GM19455 (cell line): ENCODE measurements around the gene FAM219A.

Source experiments
- ATAC-seq: cut with Tn5 transposase; IDR thresholded peaks from one replicate; pipeline ENCODE4 v1.9.1; 2021; ENCODE audit not compliant: unreplicated experiment

Gene FAM219A, protein sequence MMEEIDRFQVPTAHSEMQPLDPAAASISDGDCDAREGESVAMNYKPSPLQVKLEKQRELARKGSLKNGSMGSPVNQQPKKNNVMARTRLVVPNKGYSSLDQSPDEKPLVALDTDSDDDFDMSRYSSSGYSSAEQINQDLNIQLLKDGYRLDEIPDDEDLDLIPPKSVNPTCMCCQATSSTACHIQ

DNA sequence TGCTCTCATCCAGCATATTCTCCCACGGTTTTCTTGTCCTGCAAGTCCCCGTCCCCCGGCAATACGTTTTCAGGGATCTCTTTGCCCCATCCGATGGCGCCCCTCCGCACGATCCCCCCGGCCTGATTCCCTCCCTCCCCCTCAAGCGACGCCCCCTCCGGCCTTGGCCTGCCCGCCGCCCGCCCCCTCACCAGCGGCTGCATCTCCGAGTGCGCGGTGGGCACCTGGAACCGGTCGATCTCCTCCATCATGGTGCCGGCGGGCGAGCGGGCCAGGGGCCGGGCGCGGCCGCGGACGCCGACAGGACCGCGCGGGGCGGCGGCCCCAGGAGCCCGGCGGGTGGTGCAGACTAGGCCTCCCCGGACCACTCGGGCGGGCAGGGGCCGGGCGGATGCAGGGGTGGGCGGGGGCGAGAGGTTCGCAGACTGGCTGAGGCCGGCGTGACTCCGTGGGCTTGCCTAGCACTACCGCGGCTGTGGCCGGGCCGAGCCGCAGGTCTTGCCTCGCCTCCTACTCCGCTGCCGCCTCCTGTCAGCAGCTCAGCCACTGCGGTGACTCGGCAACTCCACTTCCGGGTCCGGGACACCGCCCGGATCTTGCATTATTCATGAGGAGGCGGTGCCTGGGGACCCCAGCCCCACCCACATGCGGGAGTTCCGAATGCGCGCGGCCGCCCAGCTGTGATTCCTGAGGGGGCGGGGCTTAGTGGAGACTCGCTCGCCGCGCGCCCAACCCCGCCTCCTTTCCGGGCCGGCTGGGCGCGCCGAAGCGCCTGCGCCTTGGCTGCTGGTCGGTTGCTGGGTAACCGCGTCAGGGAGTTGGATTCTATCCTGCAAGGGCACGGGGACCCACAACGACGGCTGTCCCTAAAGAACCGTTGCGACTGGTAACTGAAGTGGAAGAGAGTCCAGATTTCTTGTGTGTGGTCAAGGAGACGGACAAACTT is at the start of gene FAM219A, which contains the start of gene DNAI1:
Gene FAM219A (minus strand): TSS at position 558 of the 946 bp plus-strand sequence. CDS start 307 bp downstream, at position 251.
Gene DNAI1 (plus strand): TSS at position 793 of the 946 bp plus-strand sequence. CDS start 201 bp downstream, outside the sequence.
- peak; percentile 98 for ATAC-seq

DNA sequence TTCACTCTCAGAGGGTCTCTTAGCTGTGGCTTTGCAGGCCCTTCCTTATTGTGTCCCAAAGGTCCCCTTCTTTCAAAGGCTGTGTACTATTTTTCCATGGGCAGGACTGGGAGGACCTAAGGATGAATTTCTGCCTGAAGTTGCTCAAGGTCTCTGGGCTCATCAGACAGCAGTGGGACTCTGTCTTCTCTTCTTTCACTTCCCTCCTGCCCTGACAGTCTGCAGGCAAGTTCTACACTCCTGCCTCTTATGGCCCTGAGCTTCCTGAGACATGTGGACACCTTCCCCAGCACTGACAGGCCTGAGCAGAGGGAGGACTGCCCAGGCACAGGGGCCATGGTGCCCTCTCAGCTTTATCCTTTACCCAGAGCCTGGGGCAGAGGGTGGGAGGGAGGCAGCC is 49.6 kb upstream of the FAM219A start:
- ATAC-seq, result no peak

DNA sequence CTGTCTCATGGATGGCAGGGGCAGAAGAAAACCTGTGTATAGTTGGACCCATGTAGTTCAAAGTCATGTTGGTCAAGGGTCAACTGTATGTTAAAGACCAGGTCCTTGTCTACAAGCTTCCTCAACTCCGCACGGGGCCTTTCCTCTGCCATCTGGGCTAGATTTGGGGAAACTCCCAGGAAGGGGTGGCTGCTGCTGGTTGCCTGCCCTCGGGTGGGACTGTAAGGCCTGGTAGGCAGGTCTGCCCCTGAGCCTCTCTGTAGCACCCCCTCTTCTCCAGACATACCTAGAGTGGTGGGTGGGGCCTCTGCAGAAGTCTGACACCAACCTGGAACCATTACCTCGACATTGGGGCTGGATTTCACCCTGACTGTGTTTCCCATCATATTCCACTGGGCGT is 49.2 kb upstream of the FAM219A start:
- ATAC-seq, result no peak

DNA sequence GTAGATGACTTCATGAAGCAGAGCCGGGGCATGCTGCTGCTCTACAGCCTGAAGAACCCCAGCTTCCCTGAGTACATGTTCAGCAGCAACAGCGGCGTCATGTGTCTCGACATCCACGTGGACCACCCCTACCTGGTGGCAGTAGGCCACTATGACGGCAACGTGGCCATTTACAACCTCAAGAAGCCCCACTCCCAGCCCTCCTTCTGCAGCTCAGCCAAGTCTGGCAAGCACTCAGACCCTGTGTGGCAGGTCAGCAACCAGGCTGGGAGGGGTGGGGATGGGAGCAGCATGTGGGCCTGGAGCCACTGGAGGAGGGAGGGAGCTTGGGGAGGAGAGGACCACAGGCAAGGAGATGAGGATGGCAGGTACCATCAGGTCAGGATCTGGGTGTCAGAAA is 48.3 kb upstream of the FAM219A start:
- no peak for ATAC-seq

DNA sequence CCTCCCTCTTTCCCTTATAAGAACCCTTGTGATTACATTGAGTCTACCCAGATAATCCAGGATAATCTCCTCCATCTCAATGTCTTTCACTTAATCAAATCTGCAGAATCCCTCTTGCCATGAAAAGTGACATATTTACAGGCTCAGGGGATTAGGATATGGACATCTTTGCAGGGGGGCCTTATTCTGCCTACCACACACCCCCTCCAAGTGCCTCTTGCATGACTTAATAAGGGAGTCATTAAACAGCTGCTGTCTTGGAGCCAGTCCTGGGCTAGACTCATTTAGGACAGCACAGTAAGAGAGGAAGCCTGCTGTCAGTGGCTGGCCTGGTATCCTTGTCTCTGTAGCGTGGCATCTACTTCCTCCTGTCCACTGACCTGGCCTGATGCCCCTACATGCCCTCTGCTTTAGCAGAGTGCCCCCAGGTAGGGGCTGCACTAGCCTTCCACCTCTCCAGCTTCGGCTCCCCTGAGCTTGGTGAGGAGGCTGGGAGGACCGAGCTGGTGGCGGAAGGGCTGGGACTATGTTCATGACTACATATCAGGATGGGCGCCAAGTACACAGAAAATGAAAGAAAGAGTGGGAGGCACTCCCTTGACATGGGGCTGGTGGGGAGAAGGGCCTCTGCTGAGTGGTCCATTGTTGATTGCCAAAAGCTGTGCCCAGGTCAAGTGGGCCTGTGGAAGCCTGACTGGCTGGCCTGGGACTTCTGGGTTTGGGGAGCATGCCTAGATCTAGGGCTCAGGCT is 47.2 kb upstream of the FAM219A start:
- no peak for ATAC-seq

DNA sequence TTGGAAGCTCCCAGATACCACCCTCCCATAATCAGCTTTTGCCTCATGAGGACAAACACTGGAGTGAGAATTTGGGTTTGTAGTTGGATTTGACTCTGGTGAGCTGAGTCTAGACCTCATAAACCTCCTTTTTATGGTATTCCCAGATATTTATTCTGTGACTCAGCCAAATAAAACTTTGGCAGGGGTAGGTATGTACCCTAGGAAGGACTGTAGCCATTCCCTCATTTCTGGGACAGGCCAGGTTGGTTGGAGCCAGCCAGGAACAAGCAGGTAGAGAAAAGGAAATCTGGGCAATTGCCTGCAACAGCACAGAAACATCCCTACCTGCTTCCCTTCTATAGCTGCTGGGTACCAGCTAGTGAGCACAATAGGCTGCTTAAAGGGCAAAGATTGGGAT is 45.0 kb upstream of the FAM219A start:
- ATAC-seq, result no peak

DNA sequence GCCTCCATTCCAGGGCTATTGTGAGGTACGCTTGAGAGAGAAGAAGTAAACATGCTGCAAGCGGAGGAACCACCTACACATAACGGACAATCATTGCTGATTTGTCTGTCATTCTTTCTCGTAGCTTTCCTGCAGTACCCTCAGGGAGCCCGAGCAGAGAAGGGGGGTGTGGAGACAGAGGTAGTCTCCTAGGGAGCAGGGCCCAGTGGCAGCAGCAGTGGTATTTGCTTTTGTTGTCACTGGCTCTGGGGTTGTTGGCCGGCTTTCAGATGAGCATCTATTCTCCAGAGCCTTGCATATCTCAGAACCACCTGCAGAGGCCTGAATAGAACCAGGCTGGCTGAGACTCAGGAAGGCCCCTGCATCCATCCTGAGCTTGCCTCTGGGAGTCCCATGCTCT is 44.5 kb upstream of the FAM219A start:
- ATAC-seq, result no peak

DNA sequence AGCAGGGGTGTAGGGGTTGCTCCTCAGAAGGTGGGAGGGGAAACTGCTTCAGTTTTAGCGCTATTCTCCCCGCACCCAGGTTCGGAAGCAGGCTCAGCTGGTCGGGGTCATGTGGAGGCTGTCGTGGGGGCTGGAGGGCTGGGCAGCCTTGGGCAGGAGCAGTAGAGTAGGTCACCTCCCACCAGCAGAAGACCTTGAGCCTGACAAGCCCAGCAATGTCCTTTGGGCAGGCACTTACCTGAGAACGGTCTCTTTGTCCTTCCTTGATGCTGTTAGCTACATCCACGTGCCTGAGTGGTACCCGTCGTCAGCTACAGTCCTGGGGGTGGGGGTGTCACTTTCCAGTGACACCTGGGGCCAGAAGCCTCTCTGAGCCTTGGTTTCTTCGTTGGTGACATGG is 44.1 kb upstream of the FAM219A start:
- ATAC-seq, result no peak

DNA sequence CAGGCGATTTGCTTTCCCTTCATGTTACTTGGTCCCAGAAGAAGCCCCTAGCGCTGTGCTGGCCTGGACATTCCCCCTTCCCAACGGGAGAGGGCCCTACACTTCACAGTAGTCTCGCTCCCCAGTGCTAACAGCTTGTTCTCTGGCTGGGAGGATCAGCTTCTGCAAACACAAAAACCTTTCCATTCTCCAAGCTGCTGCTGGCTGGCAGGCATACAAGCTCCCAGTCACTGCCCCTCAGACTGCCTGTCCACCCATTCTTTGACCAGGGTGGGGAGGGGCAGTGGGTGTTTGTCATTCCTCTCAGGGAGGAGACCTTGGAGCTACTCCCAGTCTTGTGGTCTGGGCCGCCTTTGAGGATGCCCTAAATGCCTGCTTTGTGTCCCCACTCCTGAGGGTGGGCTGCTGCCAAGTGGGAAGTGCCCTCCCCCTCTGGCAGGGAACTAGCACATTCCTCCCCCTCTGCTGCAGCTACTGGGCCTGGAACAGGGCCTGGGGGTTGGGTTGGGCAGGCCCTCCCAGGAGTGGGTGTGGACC is 43.6 kb upstream of the FAM219A start:
- no peak for ATAC-seq

DNA sequence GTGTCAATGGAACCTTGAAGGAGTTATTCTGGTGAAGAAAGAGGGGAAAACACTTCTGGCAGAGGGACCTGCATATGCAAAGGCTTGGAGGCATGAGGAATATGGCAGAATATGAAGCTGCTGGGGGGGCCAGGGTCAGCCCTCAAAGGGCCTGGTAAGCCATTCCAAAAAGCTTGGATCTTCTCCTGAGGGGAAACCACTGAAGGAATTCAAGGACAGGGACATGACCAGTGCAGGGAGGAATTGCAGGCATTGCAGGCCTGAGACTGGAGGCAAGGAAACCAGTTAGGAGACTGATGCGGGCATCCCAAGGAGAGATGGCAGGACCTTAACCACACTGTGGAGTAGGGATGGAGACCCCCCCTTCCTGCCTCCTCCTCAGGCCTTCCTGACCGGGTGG is 43.0 kb upstream of the FAM219A start:
- ATAC-seq, result no peak

DNA sequence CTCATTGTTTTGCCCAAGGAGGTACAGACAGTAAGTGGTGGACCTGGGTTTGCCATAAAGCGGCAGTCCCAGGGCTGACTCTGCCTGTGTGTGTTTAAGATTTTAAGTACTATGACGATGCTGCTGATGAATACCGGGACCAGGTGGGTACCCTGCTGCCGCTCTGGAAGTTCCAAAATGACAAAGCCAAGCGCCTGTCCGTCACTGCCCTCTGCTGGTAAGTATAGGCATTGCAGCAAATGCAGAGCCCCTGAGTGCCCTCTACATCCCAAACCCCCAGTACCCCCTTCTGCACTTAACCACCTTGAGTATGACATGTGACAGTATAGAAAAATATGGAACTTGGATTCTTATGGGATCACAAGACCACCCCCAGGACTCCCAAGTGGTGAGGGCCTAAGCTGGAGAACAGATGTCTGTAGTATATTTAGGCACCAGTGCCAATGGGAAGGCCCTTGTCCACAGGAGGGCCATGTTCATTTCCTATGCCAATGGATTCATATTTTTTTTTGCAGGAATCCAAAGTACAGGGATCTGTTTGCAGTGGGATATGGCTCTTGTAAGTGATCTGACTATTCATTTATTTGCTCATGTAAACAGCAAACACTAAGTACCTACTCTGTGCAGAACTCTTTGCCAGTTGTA is 42.4 kb upstream of the FAM219A start:
- ATAC-seq, result no peak

DNA sequence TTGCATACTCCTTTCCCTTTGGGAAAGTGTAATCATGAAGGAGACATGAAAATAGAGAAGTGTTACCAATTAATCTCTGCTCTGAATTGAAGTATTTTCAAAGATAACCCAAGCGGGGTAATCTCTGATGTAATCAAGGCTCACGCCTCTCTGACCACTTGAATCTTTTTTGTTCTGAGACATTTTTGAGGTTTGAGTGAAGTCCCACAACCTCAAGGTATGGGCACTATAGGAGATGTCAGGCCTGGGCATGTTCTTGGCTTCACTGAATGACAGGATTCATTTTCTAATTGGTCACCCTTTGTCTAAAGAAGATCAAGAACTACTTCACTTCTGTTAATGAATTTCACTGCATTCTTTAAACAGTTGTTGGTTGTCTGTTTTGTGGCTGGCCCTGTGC is 40.7 kb upstream of the FAM219A start:
- no peak for ATAC-seq

DNA sequence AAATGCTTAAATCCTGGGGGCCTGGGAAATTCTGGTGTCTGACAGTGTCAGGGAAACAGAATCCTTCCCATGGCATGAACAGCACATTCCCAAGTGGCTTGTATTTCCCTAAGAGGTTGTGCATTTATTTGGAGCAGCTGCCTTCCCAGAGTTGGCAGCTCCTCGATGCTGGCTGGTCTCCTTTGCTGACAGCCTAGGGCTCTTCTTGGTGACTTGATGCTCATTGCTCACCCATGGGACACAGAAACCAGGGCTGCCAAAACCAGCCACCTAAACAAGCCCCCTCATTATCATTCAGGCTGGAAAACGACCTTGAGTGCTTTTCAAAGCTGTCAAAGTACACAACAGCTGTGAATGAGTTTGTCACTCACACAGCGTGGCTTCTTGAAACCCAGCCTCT is 40.2 kb upstream of the FAM219A start:
- no peak for ATAC-seq

DNA sequence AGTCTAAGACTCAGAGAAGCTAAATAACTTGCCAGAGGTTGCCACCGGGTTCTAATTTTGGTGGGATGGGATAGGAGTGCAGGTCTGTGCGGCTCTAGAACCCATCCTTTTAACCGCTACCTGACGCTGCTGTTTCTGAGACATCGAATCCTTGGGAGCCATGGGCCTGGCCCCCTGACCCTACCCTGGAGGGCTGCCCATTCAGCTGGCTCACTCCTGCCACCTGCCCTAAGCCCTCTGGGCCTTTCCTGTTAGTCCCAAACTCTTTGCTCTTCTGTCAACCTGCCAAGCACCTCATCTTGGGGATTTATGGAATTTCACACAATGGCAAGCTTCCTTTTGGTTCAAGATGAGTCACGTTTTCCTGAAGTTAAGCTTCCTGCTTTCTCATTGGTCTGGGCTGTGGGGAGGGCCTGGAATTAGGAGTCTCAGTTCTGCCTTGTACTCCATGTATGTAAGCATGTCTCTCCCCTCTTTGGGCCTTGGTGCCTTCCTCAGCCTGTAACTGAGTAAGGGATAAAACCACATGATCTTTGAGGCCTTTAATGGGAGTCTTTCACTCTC is 37.9 kb upstream of the FAM219A start:
- ATAC-seq, result no peak

DNA sequence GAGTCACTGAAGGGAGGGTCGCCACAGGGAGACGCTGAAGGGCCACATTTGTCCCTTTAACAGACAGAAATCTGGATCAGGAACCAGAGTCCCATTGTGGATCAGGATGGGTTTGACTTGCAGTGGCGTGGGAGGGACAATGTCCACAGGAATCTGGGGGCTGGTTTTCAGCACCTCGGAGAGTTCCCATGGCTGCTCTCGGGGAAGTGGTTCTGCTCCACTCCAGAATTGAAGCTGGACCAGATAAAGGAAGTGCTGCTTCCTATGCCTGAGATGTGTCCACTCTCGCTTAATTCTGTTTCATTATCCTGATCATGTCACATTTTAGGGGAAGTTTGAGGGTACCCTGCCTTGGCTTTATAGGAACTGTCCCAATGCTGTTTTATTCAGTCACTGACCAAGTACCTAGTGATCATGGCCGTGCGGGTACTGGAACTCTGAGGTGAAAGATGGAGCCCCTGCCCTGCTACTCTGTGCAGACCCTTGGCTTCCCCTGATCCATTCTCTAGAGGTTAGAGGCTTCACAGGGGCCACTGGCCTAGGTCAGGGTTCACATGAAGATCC is 35.7 kb upstream of the FAM219A start:
- no peak for ATAC-seq

DNA sequence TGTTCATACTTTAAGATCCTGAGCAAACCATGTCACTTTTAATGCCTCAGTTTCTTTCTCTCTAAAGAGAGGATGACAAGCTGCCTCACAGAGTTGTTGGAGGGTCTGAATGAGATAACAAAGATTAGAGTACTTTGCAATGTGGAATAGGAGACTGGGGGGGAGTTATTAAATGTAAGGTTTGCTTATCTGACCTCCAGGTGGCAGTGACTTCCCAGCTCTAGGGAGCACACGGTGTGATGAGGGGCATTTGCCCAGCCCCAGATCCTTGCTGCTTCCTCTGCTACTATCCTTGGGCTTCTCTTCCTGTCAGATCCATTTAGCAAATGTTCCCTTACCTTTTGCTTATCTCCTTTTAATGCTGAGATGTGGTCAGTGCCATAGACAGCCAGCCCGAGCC is 33.7 kb upstream of the FAM219A start:
- no peak for ATAC-seq

DNA sequence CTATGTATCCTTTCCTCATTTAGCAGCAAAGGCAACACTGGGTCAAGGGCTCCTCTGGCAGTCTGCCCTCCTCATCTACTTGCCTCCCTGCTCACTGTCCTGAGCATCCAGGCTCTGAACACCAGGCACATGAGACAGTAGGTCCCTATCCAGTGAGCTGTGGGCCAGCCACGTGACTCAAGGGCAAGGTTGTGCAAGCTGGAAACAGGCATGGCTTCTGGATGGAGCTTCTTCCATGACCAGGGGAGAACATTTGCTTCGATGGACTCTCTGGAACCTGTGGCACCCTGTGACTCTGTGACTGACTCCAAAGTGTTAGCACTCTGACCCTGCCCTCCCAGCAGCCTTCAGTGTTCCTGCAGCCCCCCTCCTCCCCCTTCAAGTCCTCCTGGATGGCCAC is 33.2 kb upstream of the FAM219A start:
- ATAC-seq, result no peak

DNA sequence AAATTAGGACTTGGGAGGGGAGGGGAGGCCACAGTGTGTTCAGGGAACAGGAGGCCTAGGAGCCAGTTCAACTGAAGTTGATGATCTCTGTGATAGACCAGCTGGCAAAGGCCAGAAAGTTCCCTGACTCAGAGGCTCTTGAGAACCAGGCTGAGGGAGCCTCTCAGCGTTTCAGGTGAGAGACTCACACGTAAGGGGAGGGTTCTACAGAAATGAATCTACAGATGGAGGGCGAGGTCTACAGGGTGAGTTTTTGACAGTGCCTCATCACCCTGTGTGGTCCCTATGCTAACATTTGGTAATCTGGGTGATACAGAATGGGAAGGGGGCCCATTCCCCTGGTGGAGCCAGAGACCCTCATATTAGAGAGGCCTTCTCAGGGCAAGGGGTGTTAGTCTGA is 32.4 kb upstream of the FAM219A start:
- no peak for ATAC-seq

DNA sequence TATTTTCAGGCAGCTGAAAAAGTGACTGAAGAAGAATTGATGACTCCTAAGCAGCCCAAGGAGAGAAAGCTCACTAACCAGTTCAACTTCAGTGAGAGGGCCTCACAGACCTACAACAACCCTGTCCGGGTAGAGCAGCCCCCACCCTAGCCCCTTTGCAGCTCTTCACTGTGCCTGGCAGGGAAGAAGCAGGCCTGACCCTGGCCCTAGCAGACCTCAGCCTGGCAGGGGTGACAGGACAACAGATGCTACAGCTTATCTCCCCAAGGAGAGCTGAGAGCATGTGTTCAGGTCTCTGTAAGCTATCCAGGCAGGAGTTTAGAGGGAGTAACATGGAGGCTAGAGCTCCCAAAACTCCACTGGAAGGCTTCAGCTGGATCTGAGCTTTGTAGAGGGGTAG is 32.0 kb upstream of the FAM219A start:
- ATAC-seq, result no peak

DNA sequence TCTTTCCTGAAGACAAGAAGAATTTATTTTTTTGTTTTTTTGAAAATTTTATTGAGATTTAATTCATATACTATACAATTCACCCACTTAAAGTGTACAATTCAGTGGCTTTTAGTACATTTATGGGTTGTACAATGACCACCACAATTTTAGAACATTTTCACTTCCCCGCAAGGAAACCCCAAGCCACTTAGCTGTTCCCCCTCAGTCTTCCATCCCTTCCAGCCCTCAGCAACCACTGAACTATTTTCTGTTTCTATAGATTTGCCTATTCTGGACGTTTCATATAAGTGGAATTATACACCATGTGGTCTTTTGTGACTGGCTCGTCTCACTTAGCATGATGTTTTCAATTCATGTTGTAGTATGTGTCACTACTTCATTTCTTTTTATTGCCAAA is 28.2 kb upstream of the FAM219A start:
- no peak for ATAC-seq
